NCI-H2081 treated with DMSO at 0.1 percent for 48 hours (cell line): ENCODE measurements around the gene SYNGAP1.
"Not testable (repeated sequence)": the region's sequence is repeated elsewhere in the genome, so short reads cannot be mapped to it uniquely, and the experiment has no call there.

Source experiments
- DNase-seq: peaks from one replicate; lab custom pipeline; 2025; lab: John Stamatoyannopoulos, UW

SYNGAP1 gene

DNA sequence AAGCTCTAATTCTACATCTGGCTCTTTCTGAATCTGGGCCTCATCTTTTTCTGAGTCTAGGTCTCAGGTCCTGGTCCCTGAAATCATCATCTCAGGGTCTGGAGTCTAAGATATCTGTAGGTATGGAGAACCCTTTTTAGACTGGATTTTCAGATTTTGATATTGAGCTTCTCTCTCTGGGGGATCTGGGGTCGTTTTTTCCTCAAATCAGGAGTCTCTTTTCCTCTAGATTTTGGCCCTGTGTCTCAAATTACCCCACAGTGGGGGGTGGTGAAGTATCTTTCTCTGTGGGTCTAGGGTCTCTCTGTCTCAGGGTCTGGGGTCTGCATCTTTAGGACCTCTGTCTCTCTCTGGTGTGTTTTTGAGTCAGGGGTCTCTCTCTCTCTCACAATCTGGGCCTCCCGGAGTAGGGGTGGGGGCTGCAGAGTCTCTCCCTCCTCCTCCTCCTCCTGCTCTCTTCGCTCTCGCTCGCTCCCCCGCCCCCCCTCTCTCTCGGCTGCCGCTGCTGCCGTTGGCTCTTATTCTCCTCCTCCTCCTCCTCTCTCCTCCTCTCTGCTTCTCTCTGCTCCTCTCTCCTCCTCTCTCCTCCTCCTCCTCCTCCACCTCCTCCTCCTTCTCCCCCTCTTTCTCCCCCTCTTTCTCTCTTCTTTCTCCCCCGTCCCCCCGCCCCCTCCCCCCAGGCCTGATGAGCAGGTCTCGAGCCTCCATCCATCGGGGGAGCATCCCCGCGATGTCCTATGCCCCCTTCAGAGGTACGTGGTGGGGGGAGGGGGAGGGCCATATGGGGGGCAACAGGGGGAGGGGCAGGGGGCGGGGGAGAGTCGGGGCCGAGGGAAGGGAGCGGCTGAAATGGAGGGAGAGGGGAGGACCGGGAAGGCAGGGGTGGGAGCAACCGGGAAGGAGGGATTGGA, at the start of gene SYNGAP1:
Gene SYNGAP1, plus strand, starts transcription at position 486 of the 911 bp plus-strand sequence. Its CDS starts 200 bp downstream, at position 686.
- DNase-seq, result no peak

DNA sequence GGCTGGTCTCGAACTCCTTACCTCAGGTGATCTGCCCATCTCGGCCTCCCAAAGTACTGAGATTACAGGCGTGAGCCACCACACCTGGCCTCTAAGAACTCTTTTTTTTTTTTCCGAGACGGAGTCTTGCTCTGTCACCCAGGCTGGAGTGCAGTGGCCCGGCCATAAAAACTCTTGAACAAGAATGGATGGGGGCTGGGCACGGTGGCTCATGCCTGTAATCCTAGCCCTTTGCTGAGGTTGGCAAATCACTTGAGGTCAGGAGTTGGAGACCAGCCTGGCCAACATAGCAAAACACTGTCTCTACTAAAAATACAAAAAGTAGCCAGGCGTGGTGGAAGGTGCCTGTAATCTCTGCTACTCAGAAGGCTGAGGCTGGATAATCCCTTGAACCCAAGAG, 48.0 kb upstream of the SYNGAP1 start:
- not testable (repeated sequence) for DNase-seq

DNA sequence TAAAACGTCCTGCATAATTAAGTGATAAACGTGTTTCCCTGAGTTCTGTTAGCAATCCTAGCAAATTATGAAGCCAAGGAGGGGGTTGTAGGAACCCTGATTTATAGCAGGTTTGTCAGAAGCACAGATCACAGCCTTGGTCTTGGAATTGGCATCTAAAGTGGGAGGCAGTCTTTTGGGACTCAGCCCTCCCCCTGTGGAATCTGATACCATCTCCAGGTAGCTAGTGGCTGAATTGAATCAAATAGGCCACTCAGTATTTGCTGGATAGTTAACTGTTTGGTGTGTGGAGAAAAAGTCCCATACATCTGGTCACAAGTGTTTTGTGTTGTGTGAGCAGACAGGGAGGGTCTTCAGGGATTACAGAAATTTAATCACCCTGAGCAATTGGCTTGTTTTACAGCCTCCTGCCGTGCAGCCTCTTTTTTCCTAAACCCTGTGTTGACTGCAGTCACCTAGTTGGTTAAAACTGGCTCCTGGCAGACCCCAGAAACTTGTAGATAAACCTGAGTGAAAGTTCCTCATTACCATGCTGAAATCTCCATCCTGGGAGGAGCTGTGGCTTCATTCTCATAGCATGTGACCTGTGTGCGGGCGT, 47.2 kb upstream of the SYNGAP1 start:
- no peak for DNase-seq

DNA sequence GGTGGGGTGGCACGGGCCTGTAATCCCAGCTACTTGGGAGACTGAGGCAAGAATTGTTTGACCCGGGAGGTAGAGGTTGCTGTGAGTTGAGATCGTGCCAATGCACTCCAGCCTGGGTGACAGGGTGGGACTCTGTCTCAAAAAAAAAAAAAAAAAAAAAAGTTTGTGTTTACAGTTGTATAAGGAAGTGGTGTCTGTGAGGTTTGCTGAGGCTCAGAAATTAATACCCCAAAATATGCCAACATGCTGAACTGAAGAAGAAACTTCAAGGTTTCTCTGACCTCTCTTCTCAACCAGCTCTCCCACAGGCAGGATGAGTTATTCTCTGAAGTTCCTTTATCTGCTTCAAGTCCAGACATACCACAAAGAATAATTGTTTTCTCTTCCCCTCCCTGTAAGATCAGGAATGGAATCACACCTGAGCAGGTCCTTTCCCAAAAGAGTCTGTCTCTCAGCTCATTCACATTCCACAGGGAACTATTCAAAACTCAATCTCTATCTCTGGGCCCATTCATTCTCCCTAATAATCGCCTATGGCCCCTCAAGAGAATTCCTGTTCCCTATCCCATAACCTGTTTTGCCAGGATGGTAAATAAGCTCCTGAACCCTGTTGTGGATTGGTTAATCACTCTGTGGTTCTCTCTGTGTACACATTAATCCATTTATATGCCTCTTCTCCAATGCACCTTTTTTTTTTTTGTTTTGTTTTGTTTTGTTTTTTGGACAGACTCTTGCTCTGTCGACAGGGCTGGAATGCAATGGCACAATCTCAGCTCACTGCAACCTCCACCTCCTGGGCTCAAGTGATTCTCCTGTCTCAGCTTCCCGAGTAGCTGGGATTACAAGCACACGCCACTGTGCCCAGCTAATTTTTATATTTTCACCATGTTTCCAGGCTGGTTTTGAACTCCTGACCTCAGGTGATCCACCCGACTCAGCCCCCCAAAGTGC, 45.6 kb upstream of the SYNGAP1 start:
- no peak for DNase-seq

DNA sequence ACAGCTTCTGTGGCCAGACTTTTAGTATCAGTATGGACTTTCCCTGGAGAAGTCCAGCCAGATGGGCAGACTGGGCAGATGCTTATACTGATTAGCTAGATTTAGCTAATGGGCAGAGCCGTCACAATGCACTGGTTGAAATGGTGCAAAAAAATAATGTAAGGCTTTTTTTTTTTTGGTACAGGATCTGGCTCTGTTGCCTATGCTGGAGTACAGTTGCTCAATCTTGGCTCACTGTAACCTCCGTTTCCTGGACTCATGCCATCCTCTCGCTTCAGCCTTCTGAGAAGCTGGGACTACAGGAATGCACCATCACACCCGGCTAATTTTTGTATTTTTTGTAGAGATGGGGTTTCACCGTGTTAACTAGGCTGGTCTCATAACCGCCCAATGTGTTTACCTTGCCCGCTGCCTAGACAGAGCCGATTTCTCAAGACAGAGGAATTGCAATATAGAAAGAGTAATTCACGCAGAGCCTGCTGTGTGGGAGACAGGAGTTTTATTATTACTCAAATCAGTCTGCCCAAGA, 44.7 kb upstream of the SYNGAP1 start:
- no peak for DNase-seq

DNA sequence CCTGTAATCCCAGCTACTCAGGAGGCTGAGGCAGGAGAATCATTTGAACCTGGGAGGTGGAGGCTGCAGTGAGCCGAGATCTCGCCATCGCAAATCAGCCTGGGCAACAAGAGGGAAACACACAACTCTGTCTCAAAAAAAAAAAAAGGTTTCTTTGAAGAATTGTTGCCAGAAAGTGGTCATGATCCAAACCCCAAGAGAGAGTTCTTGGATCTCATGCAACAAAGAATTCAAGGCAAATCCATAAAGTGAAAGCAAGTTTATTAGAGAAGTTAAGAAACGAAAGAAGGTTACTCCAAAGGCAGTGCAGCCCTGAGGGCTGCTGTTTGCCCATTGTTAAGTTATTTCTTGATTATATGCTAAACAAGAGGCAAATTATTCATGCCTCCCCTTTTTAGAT, 42.7 kb upstream of the SYNGAP1 start:
- DNase-seq, result no peak

DNA sequence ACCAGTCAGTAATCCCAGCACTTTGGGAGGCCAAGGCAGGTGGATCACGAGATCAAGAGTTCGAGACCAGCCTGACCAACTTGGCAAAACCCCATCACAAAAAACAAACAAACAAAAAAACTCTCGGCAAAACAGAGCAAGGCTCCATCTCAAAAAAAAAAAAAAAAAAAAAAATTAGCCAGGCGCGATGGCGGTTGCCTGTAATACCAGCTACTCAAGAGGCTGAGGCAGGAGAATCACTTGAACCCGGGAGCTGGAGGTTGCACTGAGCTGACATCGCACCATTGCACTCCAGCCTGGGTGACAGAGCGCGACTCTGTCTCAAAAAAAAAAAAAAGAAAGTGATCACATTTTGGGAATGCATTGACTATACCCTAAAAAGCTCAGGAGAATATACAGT, 40.7 kb upstream of the SYNGAP1 start:
- DNase-seq, result not testable (repeated sequence)

DNA sequence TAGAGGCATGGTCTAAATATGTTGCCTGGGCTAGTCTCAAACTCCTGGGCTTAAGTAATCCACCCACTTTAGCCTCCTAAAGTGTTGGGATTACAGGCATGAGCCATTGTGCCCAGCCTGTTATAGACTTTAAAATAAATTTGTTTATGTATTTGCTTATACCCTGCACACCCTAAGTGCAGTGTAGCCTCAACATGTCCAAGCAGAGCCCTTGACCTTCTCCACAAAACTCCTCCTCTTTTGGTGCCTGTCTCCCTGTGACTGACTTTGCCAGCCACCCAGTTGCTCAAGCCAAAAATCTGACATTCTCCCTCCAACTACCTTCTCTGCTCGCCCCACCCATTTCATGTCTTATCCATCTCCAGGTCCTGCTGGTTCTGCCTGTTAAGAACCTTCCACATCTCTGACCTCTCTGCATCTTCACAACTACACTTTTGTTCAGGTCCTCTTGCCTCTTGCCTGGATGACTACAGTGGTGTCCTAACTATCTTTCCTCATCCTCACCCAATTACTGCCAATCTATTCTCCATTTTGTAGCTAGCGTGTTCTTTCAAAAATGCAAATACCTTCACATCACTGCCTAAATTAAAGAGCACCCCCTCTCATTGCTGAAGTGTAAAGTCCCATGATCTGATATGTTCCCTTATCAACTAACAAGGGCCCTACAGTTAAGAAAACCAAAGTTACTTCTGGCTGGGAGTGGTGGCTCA, 39.4 kb upstream of the SYNGAP1 start:
- no peak for DNase-seq

DNA sequence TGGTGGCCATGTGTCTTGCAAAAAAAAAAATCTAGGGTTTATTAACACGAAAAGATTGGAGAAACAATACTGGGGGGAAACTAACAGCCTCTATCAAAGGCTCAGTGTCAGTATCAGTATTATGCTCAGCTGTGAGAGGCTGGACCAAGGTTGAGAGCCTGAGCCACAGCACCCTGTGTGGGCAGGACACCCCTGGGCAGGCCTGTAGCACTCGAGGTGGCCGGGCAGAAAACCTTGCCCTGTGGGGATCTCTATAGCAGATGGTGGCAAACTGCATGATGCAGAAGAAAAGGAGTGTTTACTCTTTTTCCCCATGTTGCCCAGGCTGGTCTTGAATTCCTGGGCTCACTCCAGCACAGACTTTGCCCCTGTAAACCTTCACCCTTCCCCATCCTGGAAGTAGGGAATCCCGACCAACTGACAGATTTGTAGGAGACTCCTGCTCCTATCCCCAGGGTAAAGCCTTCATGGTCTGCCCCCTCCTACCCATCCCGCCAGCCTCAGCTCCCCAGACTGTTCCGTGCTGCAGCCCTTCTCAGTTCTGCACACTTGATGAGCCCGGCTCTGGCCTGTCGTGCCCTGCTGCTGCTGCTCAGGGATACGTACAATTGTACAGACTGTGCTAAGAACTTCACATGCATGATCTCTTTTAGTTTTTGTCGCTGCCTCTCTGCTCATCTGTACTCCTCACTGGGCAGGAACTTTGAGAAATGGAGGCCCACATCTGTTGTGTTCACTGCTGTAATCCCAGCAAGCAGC, 36.3 kb upstream of the SYNGAP1 start:
- DNase-seq, result no peak

DNA sequence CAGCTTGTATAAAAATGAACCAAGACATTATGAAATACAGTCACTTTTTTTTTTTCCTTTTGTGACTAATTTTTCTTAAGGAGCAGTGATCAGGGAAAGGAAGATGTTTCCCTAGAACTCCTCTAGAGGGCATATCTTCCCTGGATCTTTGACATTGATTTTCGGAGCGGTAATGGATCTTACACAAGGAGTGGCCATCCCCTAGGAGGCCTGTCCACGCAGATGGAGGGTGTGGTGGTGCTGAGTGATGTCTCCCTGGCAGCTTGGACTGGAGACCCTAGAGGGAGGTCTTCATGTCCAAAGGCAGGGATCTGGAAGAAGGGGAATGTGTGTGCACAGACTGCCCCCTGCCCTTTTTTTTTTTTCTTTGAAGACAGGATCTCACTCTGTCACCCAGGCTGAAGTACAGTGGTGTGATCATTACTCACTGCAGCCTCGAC, 35.3 kb upstream of the SYNGAP1 start:
- DNase-seq, result no peak

DNA sequence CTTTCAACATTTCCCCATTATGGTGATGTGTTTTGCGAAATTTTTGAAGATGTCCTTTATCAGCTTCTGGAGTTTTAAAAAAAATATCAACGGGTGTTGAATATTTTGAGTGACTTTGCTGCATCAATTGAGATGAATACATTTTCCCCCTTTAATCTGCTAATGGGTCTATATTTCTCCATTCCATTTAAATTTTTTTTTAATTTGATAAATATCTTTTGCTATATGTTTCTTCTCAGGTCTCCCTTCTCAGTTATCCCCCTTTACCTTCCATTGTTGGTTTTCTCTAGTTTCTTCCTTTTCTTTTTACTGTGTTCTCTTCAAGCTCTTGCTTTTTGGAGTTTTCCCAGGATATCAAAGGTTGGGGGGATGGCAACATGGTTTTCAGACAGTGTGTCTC, 29.7 kb upstream of the SYNGAP1 start:
- no peak for DNase-seq

DNA sequence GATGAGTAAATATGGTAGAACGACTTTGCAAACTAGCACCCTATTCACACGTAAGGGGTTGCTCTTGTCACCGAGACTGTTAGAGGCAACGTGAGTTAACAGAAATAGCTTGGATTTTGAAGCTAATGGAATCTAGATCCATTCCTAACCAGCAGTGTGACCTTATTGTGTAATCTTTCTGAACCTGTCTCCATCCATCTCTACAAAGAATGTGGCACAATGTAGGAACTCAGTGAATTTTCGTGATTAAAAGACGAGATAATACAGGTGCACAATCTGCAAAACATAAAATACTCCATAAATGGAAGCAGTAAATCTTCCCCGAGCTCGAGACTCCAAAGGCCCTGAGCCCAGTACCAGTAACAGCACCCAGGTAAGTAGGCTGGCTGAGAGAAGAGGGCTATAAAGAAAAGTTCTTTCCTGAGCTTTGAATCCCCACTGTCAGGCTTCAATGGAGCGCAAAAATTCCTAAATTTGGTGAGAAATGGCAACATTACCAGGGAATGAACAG, 29.0 kb upstream of the SYNGAP1 start:
- DNase-seq, result no peak

DNA sequence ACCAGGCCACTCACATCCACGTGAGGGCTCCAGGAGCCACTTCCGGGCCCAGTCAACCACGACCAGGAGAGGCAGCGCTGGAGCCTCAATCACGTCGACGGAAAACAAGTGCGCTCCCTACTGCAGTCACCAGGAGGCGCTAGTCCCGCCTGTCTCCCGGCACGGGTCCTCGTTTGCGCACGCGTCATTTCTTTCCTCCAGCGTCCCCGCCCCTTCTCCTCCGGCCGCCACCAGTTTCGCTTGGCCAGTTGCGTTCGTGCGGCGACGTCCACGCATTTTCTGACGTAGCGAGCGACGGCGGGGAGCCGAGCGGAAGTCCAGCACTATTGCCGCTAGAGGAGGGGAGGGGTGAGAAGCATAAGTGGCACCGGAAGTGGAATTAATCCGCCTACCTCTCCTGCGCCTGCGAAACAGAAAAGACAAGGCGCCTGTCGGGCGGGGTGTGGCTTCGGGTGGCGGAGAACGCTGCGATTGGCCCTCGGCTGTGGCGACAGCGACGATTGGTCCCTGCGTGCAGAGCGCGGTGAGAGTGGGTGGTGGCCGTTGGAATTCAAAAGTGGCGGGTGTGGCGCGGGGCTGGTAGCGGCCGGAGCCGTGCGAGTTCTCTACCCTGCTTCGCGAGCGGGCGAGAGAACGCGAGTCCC, 28.5 kb upstream of the SYNGAP1 start, which contains the start of gene KIFC1:
Gene KIFC1, plus strand, starts transcription at position 546 of the 644 bp plus-strand sequence. CDS start 163 bp downstream, outside the sequence.
- DNase-seq, result peak; percentile 96

DNA sequence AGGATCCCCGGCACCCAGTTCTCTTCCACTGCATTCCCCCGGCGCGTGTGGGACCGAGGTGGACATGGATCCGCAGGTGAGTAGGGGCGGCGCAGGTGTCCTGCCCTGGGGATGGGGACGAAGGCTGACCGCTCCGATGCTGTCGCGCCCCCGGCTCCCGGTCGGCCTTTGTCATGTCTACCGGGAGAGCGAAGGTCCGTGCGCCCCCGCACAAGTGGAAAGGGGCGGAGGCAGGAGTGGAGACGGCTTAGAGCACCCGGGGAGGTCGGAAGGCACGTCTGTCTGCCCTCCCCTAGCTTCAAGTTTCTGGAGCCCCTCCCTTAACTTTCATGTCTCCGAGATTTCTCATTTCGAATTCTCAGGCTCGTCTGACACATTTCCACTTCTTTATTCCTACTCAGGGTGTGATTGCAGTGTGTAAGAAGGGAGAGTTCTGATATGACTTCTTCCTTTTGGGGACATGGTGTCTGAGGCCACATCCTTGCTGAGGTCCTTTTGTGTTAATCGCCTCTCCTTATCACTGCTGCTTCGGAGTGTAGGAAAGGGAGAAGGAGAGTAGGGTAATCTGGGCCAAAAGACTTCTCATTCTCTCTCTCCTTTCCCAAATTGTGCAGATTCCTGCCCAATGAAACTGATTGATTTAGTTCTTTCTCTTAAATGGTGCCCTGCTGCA, 27.8 kb upstream of the SYNGAP1 start:
- no peak for DNase-seq

DNA sequence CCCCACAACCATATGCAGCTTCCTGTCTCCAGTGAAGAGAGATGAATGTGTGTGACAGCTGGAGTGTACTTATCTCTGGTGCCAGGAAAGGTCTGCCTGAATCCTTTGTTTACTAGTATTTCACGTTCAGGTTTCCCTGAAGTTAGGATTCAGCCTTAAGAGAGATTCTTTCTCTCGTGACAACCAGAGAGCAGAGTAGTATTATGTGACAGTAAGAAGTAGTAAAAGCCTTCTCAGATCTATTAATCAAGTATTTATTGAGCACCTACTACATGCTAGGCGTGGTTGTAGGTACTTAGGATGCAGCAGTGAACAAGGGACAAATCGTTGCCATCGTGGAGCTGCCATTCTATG, 27.3 kb upstream of the SYNGAP1 start:
- DNase-seq, result no peak

DNA sequence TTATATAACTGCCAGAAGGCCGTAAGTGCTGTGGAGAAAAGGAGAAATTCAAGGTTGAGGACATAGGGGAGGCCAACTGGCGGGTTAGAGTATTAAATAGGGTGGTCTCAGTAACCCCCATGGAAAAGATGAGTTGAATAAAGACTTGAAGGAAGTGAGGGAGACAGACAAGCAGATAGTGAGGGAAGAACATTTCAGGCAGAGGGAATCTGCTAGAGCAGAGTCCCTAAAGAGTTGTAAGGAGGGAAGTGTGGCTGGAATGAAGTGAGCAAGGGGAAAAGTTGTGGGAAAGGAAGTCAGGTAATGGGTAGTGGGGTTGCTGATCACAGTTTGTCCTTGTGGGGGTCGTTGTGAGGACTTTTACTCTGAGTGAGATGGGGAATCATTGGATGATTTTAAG, 26.9 kb upstream of the SYNGAP1 start:
- DNase-seq, result no peak

DNA sequence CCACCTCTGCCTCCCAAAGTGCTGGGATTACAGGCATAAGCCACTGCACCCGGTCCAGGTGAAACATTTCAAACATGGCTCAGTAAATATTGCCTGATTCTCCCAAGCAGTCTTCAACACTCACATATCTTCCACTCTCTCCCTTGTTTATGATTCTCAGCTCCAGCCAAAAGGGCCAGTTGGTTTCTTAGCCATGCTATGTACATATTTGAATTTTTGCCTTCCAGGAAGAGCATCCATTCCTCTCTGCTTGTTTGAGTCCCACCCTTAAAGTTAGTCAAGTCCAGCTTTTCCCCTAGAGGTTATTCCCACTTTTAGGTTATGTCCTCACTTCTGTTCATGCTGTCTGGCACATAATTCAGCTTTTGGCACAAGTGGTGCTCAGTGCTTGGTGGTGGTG, 22.3 kb upstream of the SYNGAP1 start:
- no peak for DNase-seq

DNA sequence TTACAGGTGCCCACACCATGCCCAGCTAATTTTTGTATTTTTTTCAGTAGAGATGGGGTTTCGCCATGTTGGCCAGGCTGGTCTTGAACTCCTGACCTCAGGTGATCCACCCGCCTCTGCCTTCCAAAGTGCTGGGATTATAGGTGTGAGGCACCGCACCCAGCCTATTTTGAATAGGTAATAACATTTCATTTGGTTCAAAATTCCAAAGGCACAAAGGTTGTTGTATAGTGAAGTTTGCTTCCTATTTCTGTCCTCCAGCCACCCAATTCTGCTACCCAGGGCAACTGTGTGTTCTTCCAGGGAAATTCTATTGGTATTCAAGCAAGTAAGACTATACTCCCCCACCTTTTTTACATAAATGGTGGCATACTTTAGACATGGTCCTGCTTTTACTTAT, 21.3 kb upstream of the SYNGAP1 start:
- DNase-seq, result not testable (repeated sequence)

DNA sequence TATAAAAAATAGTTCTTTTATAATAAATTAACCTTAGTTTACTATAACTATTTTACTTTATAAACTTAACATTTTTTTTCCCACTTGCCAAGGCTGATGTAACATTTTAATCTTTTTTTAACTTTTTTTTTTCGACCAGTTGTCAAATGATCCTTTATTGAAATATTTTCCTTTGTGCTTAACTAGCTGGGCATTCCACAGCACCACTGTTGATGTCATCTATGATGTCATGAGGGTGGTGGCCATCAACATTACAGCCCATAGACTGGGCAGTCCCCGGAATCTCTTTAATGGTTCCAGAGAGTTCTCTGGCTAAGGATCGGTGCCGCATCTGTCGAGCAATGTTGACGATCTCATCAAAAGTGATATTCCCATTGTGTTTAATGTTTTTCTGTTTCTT, 20.0 kb upstream of the SYNGAP1 start:
- not testable (repeated sequence) for DNase-seq
